IMR-90 (cell line): ENCODE results near the gene EPHA10. TPM values are rescaled to one million over a fixed set of nuclear protein-coding genes. Genes with fewer than 3 reads are reported as not detected.

ENCODE experiments used
- ATAC-seq: fragments of 200-7000 bp; cut with Tn5 transposase; 2 replicates; pipeline ENCODE4 v1.9.1; 2020; ENCODE audit warnings: low read depth, mild to moderate bottlenecking, moderate library complexity
- BruUV-seq: library from RNA; stranded (reverse); fragments of 400-500 nt; replicated peaks from 2 replicates; lab custom pipeline; 2021; lab: Mats Ljungman, UMichigan
- CTCF ChIA-PET: fragments of 300-600 bp; formaldehyde crosslinking; extraction: SDS; loops from one replicate; lab custom pipeline; 2021; ENCODE audit warnings: antibody characterized with exemption; lab: Yijun Ruan, JAX
- POLR2A ChIA-PET: fragments of 300-600 bp; sonication (Branson Sonifier 250); formaldehyde crosslinking; loops from one replicate; lab custom pipeline; 2022; ENCODE audit warnings: antibody characterized with exemption; ENCODE audit not compliant: unreplicated experiment; lab: Charles Lee
- DNase-seq: peaks from one replicate; pipeline ENCODE4 v3.0.0; 2013
- H2AFZ ChIP-seq: replicated peaks from 2 replicates; pipeline ENCODE3; 2013; ENCODE audit warnings: low read length, mild to moderate bottlenecking; ENCODE audit not compliant: poor library complexity
- H2AK5ac ChIP-seq: 2 replicates; pipeline ENCODE4 v1.6.1; 2013; ENCODE audit warnings: low read depth, low read length, inconsistent platforms
- H2AK9ac ChIP-seq: replicated peaks from 2 replicates; pipeline ENCODE3; 2013; ENCODE audit warnings: mild to moderate bottlenecking, low read depth, low read length, moderate library complexity; ENCODE audit not compliant: poor library complexity
- H2BK120ac ChIP-seq: 2 replicates; pipeline ENCODE4 v1.6.1; 2013; ENCODE audit warnings: low read depth, low read length, inconsistent platforms
- H2BK15ac ChIP-seq: 3 replicates; pipeline ENCODE4 v1.6.1; 2013; ENCODE audit warnings: low read depth, low read length, inconsistent platforms
- H2BK20ac ChIP-seq: 2 replicates; pipeline ENCODE4 v1.6.1; 2013; ENCODE audit warnings: low read depth, mild to moderate bottlenecking, inconsistent platforms, low read length, moderate library complexity
- H2BK5ac ChIP-seq: 2 replicates; pipeline ENCODE4 v1.6.1; 2013; ENCODE audit warnings: mild to moderate bottlenecking, low read depth, low read length, inconsistent platforms; ENCODE audit not compliant: poor library complexity, severe bottlenecking
- H3K14ac ChIP-seq: replicated peaks from 2 replicates; pipeline ENCODE4 v1.6.1; 2013; ENCODE audit warnings: low read depth, low read length, inconsistent platforms
- H3K18ac ChIP-seq: 2 replicates; pipeline ENCODE4 v1.6.1; 2013; ENCODE audit warnings: low read depth, low read length, control low read depth
- H3K23ac ChIP-seq: 2 replicates; pipeline ENCODE4 v1.6.1; 2013; ENCODE audit warnings: low read depth, low read length, inconsistent platforms
- H3K27ac ChIP-seq: 2 replicates; pipeline ENCODE4 v1.5.1; 2013; ENCODE audit warnings: mild to moderate bottlenecking, control low read depth, low read length; ENCODE audit not compliant: insufficient read depth
- H3K27me3 ChIP-seq: 2 replicates; pipeline ENCODE4 v1.6.1; 2013; ENCODE audit warnings: low read length; ENCODE audit not compliant: control insufficient read depth, insufficient read depth
- H3K36me3 ChIP-seq: 2 replicates; pipeline ENCODE4 v1.6.1; 2013; ENCODE audit warnings: low read length, mixed read lengths; ENCODE audit not compliant: control insufficient read depth, insufficient read depth
- H3K4ac ChIP-seq: 2 replicates; pipeline ENCODE4 v1.6.1; 2013; ENCODE audit warnings: low read depth, low read length, inconsistent platforms
- H3K4me1 ChIP-seq: 2 replicates; pipeline ENCODE4 v1.6.1; 2013; ENCODE audit warnings: low read length, mixed read lengths; ENCODE audit not compliant: control insufficient read depth, insufficient read depth
- H3K4me2 ChIP-seq: 2 replicates; pipeline ENCODE4 v1.6.1; 2013; ENCODE audit warnings: low read depth, mild to moderate bottlenecking, control low read depth, low read length, moderate library complexity
- H3K4me3 ChIP-seq: 2 replicates; pipeline ENCODE4 v1.5.1; 2013; ENCODE audit warnings: low read depth, mild to moderate bottlenecking, control low read depth, low read length, moderate library complexity; ENCODE audit not compliant: insufficient read depth
- H3K56ac ChIP-seq: 2 replicates; pipeline ENCODE4 v1.6.1; 2013; ENCODE audit warnings: low read length, inconsistent platforms; ENCODE audit not compliant: insufficient read depth; ENCODE audit errors: extremely low read depth
- H3K79me1 ChIP-seq, 2 experiments: 2 replicates each; pipeline ENCODE4 v1.6.1; 2013; ENCODE audit warnings: low read length in 2 of 2, inconsistent platforms in 1 of 2, low read depth in 1 of 2
- H3K9ac ChIP-seq: 2 replicates; pipeline ENCODE4 v1.6.1; 2013; ENCODE audit warnings: low read depth, low read length, control low read depth
- H3K9me1 ChIP-seq: 2 replicates; pipeline ENCODE4 v1.6.1; 2013; ENCODE audit warnings: low read length, inconsistent platforms; ENCODE audit not compliant: insufficient read depth
- H3K9me3 ChIP-seq: 2 replicates; pipeline ENCODE4 v1.6.1; 2013; ENCODE audit warnings: low read length; ENCODE audit not compliant: control insufficient read depth, insufficient read depth
- H4K20me1 ChIP-seq: 2 replicates; pipeline ENCODE4 v1.6.1; 2013; ENCODE audit warnings: low read length, inconsistent platforms; ENCODE audit not compliant: insufficient read depth
- H4K5ac ChIP-seq: 2 replicates; pipeline ENCODE4 v1.6.1; 2013; ENCODE audit warnings: mild to moderate bottlenecking, low read depth, low read length, control low read depth
- H4K8ac ChIP-seq, 2 experiments: 2 replicates each; pipeline ENCODE4 v1.6.1; 2013; ENCODE audit warnings: low read depth in 2 of 2, low read length in 2 of 2, control low read depth in 1 of 2, inconsistent platforms in 1 of 2
- H4K91ac ChIP-seq: 2 replicates; pipeline ENCODE4 v1.6.1; 2013; ENCODE audit warnings: low read depth, low read length, inconsistent platforms; ENCODE audit not compliant: insufficient read depth
- BHLHE40 ChIP-seq: fragments of 150-350 bp; IDR thresholded peaks from 2 replicates; pipeline ENCODE4 v1.6.1; 2016; ENCODE audit warnings: mild to moderate bottlenecking, low read depth, low read length
- CEBPB ChIP-seq: IDR thresholded peaks from 2 replicates; pipeline ENCODE4 v1.6.1; 2012; ENCODE audit warnings: low read depth, low read length, improper control_type of control experiment
- CHD1 ChIP-seq: IDR thresholded peaks from 2 replicates; pipeline ENCODE4 v1.6.1; 2012; ENCODE audit warnings: low read depth, low read length, improper control_type of control experiment
- ELK1 ChIP-seq: fragments of 150-350 bp; IDR thresholded peaks from 2 replicates; pipeline ENCODE4 v1.6.1; 2016; ENCODE audit warnings: low read depth, mild to moderate bottlenecking, low read length, moderate library complexity, borderline replicate concordance
- FOS ChIP-seq: fragments of 150-350 bp; IDR thresholded peaks from 2 replicates; pipeline ENCODE4 v1.6.1; 2016; ENCODE audit warnings: low read depth, low read length
- MAFK ChIP-seq: IDR thresholded peaks from 2 replicates; pipeline ENCODE4 v1.6.1; 2012; ENCODE audit warnings: low read depth, low read length, improper control_type of control experiment
- MAZ ChIP-seq: IDR thresholded peaks from 2 replicates; pipeline ENCODE4 v1.6.1; 2012; ENCODE audit warnings: low read depth, mild to moderate bottlenecking, low read length, improper control_type of control experiment, moderate library complexity, borderline replicate concordance
- MXI1 ChIP-seq: IDR thresholded peaks from 2 replicates; pipeline ENCODE4 v1.6.1; 2012; ENCODE audit warnings: low read depth, mild to moderate bottlenecking, low read length, moderate library complexity, borderline replicate concordance
- NFE2L2 ChIP-seq: fragments of 150-350 bp; IDR thresholded peaks from 2 replicates; pipeline ENCODE4 v1.6.1; 2016; ENCODE audit warnings: low read depth, mild to moderate bottlenecking, low read length
- POLR2A ChIP-seq: IDR thresholded peaks from 2 replicates; pipeline ENCODE4 v1.6.1; 2012; ENCODE audit warnings: mild to moderate bottlenecking, low read depth, low read length
- RAD21 ChIP-seq: IDR thresholded peaks from 2 replicates; pipeline ENCODE4 v1.6.1; 2012; ENCODE audit warnings: low read length, improper control_type of control experiment
- RCOR1 ChIP-seq: IDR thresholded peaks from 2 replicates; pipeline ENCODE4 v1.6.1; 2012; ENCODE audit warnings: mild to moderate bottlenecking, low read length, improper control_type of control experiment; ENCODE audit not compliant: insufficient replicate concordance
- RFX5 ChIP-seq: IDR thresholded peaks from 2 replicates; pipeline ENCODE4 v1.8.0; 2012; ENCODE audit warnings: low read depth, mild to moderate bottlenecking, low read length, moderate library complexity
- SMC3 ChIP-seq: fragments of 150-350 bp; IDR thresholded peaks from 2 replicates; pipeline ENCODE4 v1.6.1; 2016; ENCODE audit warnings: low read depth, mild to moderate bottlenecking, antibody characterized with exemption, low read length, moderate library complexity
- USF2 ChIP-seq: fragments of 150-350 bp; IDR thresholded peaks from 2 replicates; pipeline ENCODE4 v1.6.1; 2017; ENCODE audit warnings: mild to moderate bottlenecking, antibody characterized with exemption, low read length, low read depth
- WGBS, 2 experiments: methylation state at CpG; one replicate each; pipeline versions ENCODE4 v1.1.5 to v1.1.7; 2013; ENCODE audit warnings: missing lambda C conversion rate in 2 of 2; ENCODE audit not compliant: insufficient read length in 1 of 2; ENCODE audit errors: extremely low coverage in 2 of 2; 5-methylcytosine and 5-hydroxymethylcytosine counted together
- dilution Hi-C: fragments of 300-500 bp; cut with HindIII; formaldehyde crosslinking; loops from one replicate; pipeline ENCODE4 v1.14.3; 2018; ENCODE audit warnings: low sequenced_read_pairs; ENCODE audit not compliant: unreplicated experiment
- in situ Hi-C: fragments of 300-500 bp; cut with MboI; formaldehyde crosslinking; loops from 3 replicates; pipeline ENCODE4 v1.14.3; 2019; ENCODE audit warnings: low sequenced_read_pairs, inconsistent platforms, mixed read lengths
- intact Hi-C: fragments of 100-400 bp; cut with micrococcal nuclease; formaldehyde crosslinking; loops from 2 replicates; pipeline ENCODE4 v1.10.0; 2022
- polyA plus RNA-seq, 3 experiments: library from polyadenylated mRNA; depleted of rRNA; stranded (reverse); fragments of >200 nt; gene quantifications; 2 replicates each; pipeline ENCODE4 v1.2.3, GENCODE V29; 2012; ENCODE audit warnings: low replicate concordance in 1 of 3
- total RNA-seq: library from RNA; depleted of rRNA; stranded (reverse); fragments of >200 nt; gene quantifications from 2 replicates; pipeline ENCODE4 v1.2.3, GENCODE V29; 2012

Gene EPHA10
- total and polyA plus RNA-seq, 2 of the 4 experiments (the other 2 are of a cell fraction) = not detected

- H3K23ac ChIP-seq = no peak overlapping the region
- dilution Hi-C loops = no loop called here
- no peak for DNase-seq
- H3K4me1 ChIP-seq = no peaks in the 10 kb centered on the region
- no peak overlapping the region for H4K5ac ChIP-seq
- no peaks in the 10 kb centered on the region for H3K36me3 ChIP-seq
- ChIA-PET POLR2A (no interaction called here), CTCF (no interaction called here)
- H3K4ac ChIP-seq = no peak overlapping the region
- no peak overlapping the region for H2AK9ac ChIP-seq
- H3K79me1 ChIP-seq = no peaks in the 10 kb centered on the region
- intact Hi-C loops = no loop called here
- H3K4me3 ChIP-seq = no peak overlapping the region
- H2BK15ac ChIP-seq = no peak overlapping the region
- no peaks in the 10 kb centered on the region for H3K9me3 ChIP-seq
- ATAC-seq = no peak
- H3K9me1 ChIP-seq = no peaks in the 10 kb centered on the region
- H2AK5ac ChIP-seq = no peak overlapping the region
- H3K9ac ChIP-seq = no peak overlapping the region
- BruUV-seq = no TSS peak
- no peak overlapping the region for H2BK120ac ChIP-seq
- no peak overlapping the region for H4K8ac ChIP-seq
- no peak overlapping the region for H3K14ac ChIP-seq
- no peak overlapping the region for H2BK5ac ChIP-seq
- no peak overlapping the region for H3K56ac ChIP-seq
- no peak overlapping the region for H2AFZ ChIP-seq
- H3K27ac ChIP-seq = no peak overlapping the region
- WGBS, 2 experiments = 7% methylated on average over 6 of the region's 52 CpGs; no CpG with 5 or more reads in 1 of the 2 experiments
- no peak overlapping the region for H3K4me2 ChIP-seq
- H3K18ac ChIP-seq = no peak overlapping the region
- no peak overlapping the region for H2BK20ac ChIP-seq
- H4K91ac ChIP-seq = no peak overlapping the region
- in situ Hi-C loops = no loop called here
- peaks cover 31% of the 10 kb centered on the region for H3K27me3 ChIP-seq
- no peaks in the 10 kb centered on the region for H4K20me1 ChIP-seq
- TF ChIP-seq MAFK (no peak), SMC3 (no peak), USF2 (no peak), POLR2A (no peak), ELK1 (no peak), FOS (no peak), CEBPB (no peak), NFE2L2 (no peak), RCOR1 (no peak), MAZ (no peak), RAD21 (no peak), CHD1 (no peak), MXI1 (no peak), BHLHE40 (no peak), RFX5 (no peak)
Observed at GRCh38 chr1:37753473-37754321, 11.2 kb downstream of the EPHA10 start.
